Osteocyte (in vitro differentiated cells): ENCODE measurements around the gene ST14. TPM values are rescaled to one million over a fixed set of nuclear protein-coding genes. Genes with fewer than 3 reads are reported as not detected.
"Not testable (repeated sequence)": the region's sequence is repeated elsewhere in the genome, so short reads cannot be mapped to it uniquely, and the experiment has no call there.

Experiments
- DNase-seq: peaks from one replicate; pipeline ENCODE4 v3.0.0; 2021; ENCODE audit warnings: mixed read lengths; ENCODE audit not compliant: unreplicated experiment; ENCODE audit errors: extremely low spot score
- H3K27ac Mint-ChIP-seq: one replicate; pipeline ENCODE4 v1.8.0; 2021; ENCODE audit warnings: mild to moderate bottlenecking, mixed read lengths; ENCODE audit not compliant: unreplicated experiment
- H3K27me3 Mint-ChIP-seq: one replicate; pipeline ENCODE4 v1.8.0; 2021; ENCODE audit warnings: mixed read lengths; ENCODE audit not compliant: unreplicated experiment
- H3K36me3 Mint-ChIP-seq: one replicate; pipeline ENCODE4 v1.8.0; 2021; ENCODE audit warnings: mixed read lengths; ENCODE audit not compliant: unreplicated experiment
- H3K4me1 Mint-ChIP-seq: one replicate; pipeline ENCODE4 v1.8.0; 2021; ENCODE audit warnings: mixed read lengths; ENCODE audit not compliant: unreplicated experiment
- H3K4me3 Mint-ChIP-seq: one replicate; pipeline ENCODE4 v1.8.0; 2021; ENCODE audit warnings: mild to moderate bottlenecking, moderate library complexity, mixed read lengths; ENCODE audit not compliant: unreplicated experiment
- H3K9me3 Mint-ChIP-seq: one replicate; pipeline ENCODE4 v1.8.0; 2021; ENCODE audit warnings: mixed read lengths; ENCODE audit not compliant: unreplicated experiment
- CTCF ChIP-seq: fragments of 200-600 bp; sonication (generic); IDR thresholded peaks from 2 replicates; pipeline ENCODE4 v1.5.0; 2021; ENCODE audit warnings: antibody characterized with exemption, mild to moderate bottlenecking, moderate library complexity
- total RNA-seq: library from RNA; stranded (reverse); gene quantifications from 2 replicates; pipeline ENCODE4 v1.2.1, GENCODE V29; 2021

Gene ST14
- total RNA-seq, 1 donor from 2014 or later = not detected

- Mint-ChIP-seq H3K36me3 (no peaks in the 10 kb centered on the region), H3K4me3 (no peak overlapping the region), H3K27me3 (peaks cover 30% of the 10 kb centered on the region), H3K4me1 (no peaks in the 10 kb centered on the region), H3K27ac (no peak overlapping the region), H3K9me3 (peaks cover 4% of the 10 kb centered on the region)
- no peak for TF ChIP-seq CTCF
- DNase-seq = no peak
Measured at GRCh38 chr11:130188585-130189347, 29.2 kb downstream of the ST14 start.

GRCh38 chr11:130189492-130190210, 30.1 kb downstream of the ST14 start:
- H3K36me3 Mint-ChIP-seq = no peaks in the 10 kb centered on the region
- TF ChIP-seq CTCF = no peak
- H3K27me3 Mint-ChIP-seq = peaks cover 23% of the 10 kb centered on the region

GRCh38 chr11:130190371-130190881, 30.8 kb downstream of the ST14 start:
- Mint-ChIP-seq H3K4me1 (no peaks in the 10 kb centered on the region), H3K27ac (no peak overlapping the region), H3K4me3 (no peak overlapping the region), H3K27me3 (peaks cover 16% of the 10 kb centered on the region), H3K36me3 (no peaks in the 10 kb centered on the region), H3K9me3 (no peaks in the 10 kb centered on the region)
- TF ChIP-seq CTCF = no peak
- no peak for DNase-seq

More at GRCh38 chr11:130189492-130190210, 30.1 kb downstream of the ST14 start:
- Mint-ChIP-seq H3K4me3 (no peak overlapping the region), H3K27ac (no peak overlapping the region), H3K9me3 (peaks cover 4% of the 10 kb centered on the region), H3K4me1 (no peaks in the 10 kb centered on the region)
- DNase-seq = no peak

- no peak for TF ChIP-seq CTCF
- Mint-ChIP-seq H3K9me3 (no peaks in the 10 kb centered on the region), H3K27ac (no peak overlapping the region), H3K27me3 (peaks cover 9% of the 10 kb centered on the region), H3K36me3 (no peaks in the 10 kb centered on the region), H3K4me3 (no peak overlapping the region), H3K4me1 (no peaks in the 10 kb centered on the region)
- no peak for DNase-seq
Measured at GRCh38 chr11:130191896-130192295, 32.3 kb downstream of the ST14 start.

- TF ChIP-seq CTCF = no peak
- Mint-ChIP-seq H3K27ac (no peak overlapping the region), H3K9me3 (no peaks in the 10 kb centered on the region), H3K4me3 (no peak overlapping the region), H3K4me1 (no peaks in the 10 kb centered on the region), H3K36me3 (no peaks in the 10 kb centered on the region), H3K27me3 (peaks cover 9% of the 10 kb centered on the region)
- DNase-seq = no peak
Measured at GRCh38 chr11:130192845-130193267, 33.3 kb downstream of the ST14 start.

GRCh38 chr11:130193551-130193950, 34.0 kb downstream of the ST14 start:
- H3K27me3 Mint-ChIP-seq, H3K36me3 Mint-ChIP-seq, H3K4me1 Mint-ChIP-seq, H3K4me3 Mint-ChIP-seq, H3K9me3 Mint-ChIP-seq, H3K27ac Mint-ChIP-seq, DNase-seq: not testable (repeated sequence)
